Fibroblast of lung (primary cell): ENCODE data around the gene RAMAC.

Source experiments
- CTCF ChIP-seq, 2 donors: IDR thresholded peaks in 1 of 2; conservative IDR thresholded peaks in 1 of 2; 1 replicate in 1 of 2; 2 replicates in 1 of 2; pipeline ENCODE4 v1.5.1; 2011 to 2012; ENCODE audit warnings: low read length in 2 of 2, control low read depth in 1 of 2, inconsistent platforms in 1 of 2, low read depth in 1 of 2, mild to moderate bottlenecking in 1 of 2
- EZH2 ChIP-seq: IDR thresholded peaks from 2 replicates; pipeline ENCODE4 v1.5.1; 2012; ENCODE audit warnings: low read length, control low read depth, mild to moderate bottlenecking; ENCODE audit errors: missing control alignments

- TF ChIP-seq CTCF (conservative IDR thresholded peaks at IDR 0.05 in 1 of 2, IDR thresholded peaks at IDR 0.05 in 1 of 2; ENCODE audit: low read depth in 1 of 2, low read length in 2 of 2) (no peak), EZH2 (no peak)
These were observed 43.3 kb upstream of the RAMAC start for GRCh38 chr15:82942691-82943090.
